Neural progenitor cell (in vitro differentiated cells): ENCODE measurements around the gene ITPRIPL2. TPM values are rescaled to one million over a fixed set of nuclear protein-coding genes. Genes with fewer than 3 reads are reported as not detected.

Source experiments
- DNase-seq: peaks from one replicate; pipeline ENCODE4 v3.0.0-alpha.2; 2016; ENCODE audit warnings: low spot score
- H2AFZ ChIP-seq: fragments of 200-600 bp; sonication (generic); replicated peaks from 2 replicates; pipeline ENCODE4 v1.6.1; 2016; ENCODE audit warnings: antibody characterized with exemption
- H3F3A ChIP-seq: fragments of 200-600 bp; sonication (generic); 2 replicates; pipeline ENCODE4 v1.6.1; 2016; ENCODE audit warnings: antibody characterized with exemption, low read depth
- H3K27ac ChIP-seq: fragments of 200-600 bp; sonication (generic); 2 replicates; pipeline ENCODE4 v1.5.1; 2016; ENCODE audit warnings: mild to moderate bottlenecking
- H3K27me3 ChIP-seq: fragments of 200-600 bp; sonication (generic); 2 replicates; pipeline ENCODE4 v1.6.1; 2016; ENCODE audit warnings: mild to moderate bottlenecking, moderate library complexity
- H3K36me3 ChIP-seq: fragments of 200-600 bp; sonication (generic); 2 replicates; pipeline ENCODE4 v1.5.1; 2016
- H3K4me1 ChIP-seq: fragments of 200-600 bp; sonication (generic); 2 replicates; pipeline ENCODE4 v1.6.1; 2016; ENCODE audit warnings: mixed run types
- H3K4me2 ChIP-seq: fragments of 200-600 bp; sonication (generic); 2 replicates; pipeline ENCODE4 v1.6.1; 2016
- H3K4me3 ChIP-seq: fragments of 200-600 bp; sonication (generic); 2 replicates; pipeline ENCODE4 v1.5.1; 2016
- H3K79me2 ChIP-seq: fragments of 200-600 bp; sonication (generic); 2 replicates; pipeline ENCODE4 v1.6.1; 2016; ENCODE audit warnings: low read depth
- H3K9ac ChIP-seq: fragments of 200-600 bp; sonication (generic); 2 replicates; pipeline ENCODE4 v1.6.1; 2016
- H3K9me3 ChIP-seq: fragments of 200-600 bp; sonication (generic); 2 replicates; pipeline ENCODE4 v1.5.1; 2016; ENCODE audit warnings: low read depth
- H4K20me1 ChIP-seq: fragments of 200-600 bp; sonication (generic); 2 replicates; pipeline ENCODE4 v1.6.1; 2016; ENCODE audit warnings: low read depth
- H3K27ac Mint-ChIP-seq: 3 replicates; pipeline ENCODE4 v1.8.0; 2021; ENCODE audit warnings: mixed read lengths
- H3K27me3 Mint-ChIP-seq: 2 replicates; pipeline ENCODE4 v1.8.0; 2022; ENCODE audit warnings: low read depth, mild to moderate bottlenecking, inconsistent platforms, moderate library complexity, mixed read lengths; ENCODE audit not compliant: insufficient read depth
- H3K36me3 Mint-ChIP-seq: 3 replicates; pipeline ENCODE4 v1.8.0; 2021; ENCODE audit warnings: mixed read lengths
- H3K4me1 Mint-ChIP-seq: 3 replicates; pipeline ENCODE4 v1.8.0; 2021; ENCODE audit warnings: mixed read lengths
- H3K4me3 Mint-ChIP-seq: 3 replicates; pipeline ENCODE4 v1.8.0; 2021; ENCODE audit warnings: mild to moderate bottlenecking, moderate library complexity, mixed read lengths
- H3K9me3 Mint-ChIP-seq: 3 replicates; pipeline ENCODE4 v1.8.0; 2020; ENCODE audit warnings: mixed read lengths
- CTCF ChIP-seq: fragments of 200-600 bp; sonication (generic); IDR thresholded peaks from 2 replicates; pipeline ENCODE4 v1.5.1; 2017; ENCODE audit warnings: antibody characterized with exemption, mild to moderate bottlenecking
- EZH2 ChIP-seq: fragments of 200-600 bp; sonication (generic); IDR thresholded peaks from 2 replicates; pipeline ENCODE4 v1.6.1; 2017; ENCODE audit warnings: antibody characterized with exemption, mild to moderate bottlenecking, moderate library complexity
- EZH2phosphoT487 ChIP-seq: fragments of 200-600 bp; sonication (generic); IDR thresholded peaks from 2 replicates; pipeline ENCODE4 v1.6.1; 2017; ENCODE audit warnings: antibody characterized with exemption
- total RNA-seq: library from RNA; depleted of rRNA; stranded (reverse); fragments of >200 nt; gene quantifications from 2 replicates; pipeline ENCODE4 v1.2.3, GENCODE V29; 2015; ENCODE audit warnings: low replicate concordance

Gene ITPRIPL2
- total RNA-seq, 1 donor from 2014 or later, result 3.7 TPM

DNA sequence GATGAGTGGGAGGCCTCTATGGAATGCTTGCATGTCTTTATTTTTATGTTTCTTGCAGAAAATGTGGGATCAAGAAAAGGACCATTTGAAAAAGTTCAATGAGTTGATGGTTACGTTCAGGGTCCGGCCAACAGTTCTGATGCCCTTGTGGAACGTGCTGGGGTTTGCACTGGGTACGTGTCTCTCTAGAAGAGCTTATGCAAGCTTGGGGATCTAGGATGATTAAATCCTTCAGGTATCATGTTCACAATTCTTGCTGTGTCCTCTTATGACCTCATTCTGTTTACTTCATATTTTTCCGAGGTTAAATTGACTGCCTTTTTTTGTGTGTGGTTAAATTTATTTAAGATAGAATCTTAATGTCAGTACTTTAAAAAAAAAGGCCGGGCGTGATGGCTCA lies 39.9 kb upstream of the ITPRIPL2 start:
- Histone ChIP-seq H3K4me3 (no peak overlapping the region), H2AFZ (no peak overlapping the region), H3K36me3 (no peaks in the 10 kb centered on the region), H3K4me1 (no peaks in the 10 kb centered on the region), H3K9me3 (no peaks in the 10 kb centered on the region), H3K9ac (no peak overlapping the region), H4K20me1 (no peaks in the 10 kb centered on the region), H3F3A (no peaks in the 10 kb centered on the region), H3K27me3 (no peaks in the 10 kb centered on the region), H3K27ac (no peak overlapping the region), H3K4me2 (no peak overlapping the region), H3K79me2 (peaks cover 7% of the 10 kb centered on the region)
- Mint-ChIP-seq H3K4me3 (no peak overlapping the region), H3K4me1 (peaks cover under 1% of the 10 kb centered on the region), H3K9me3 (no peaks in the 10 kb centered on the region), H3K36me3 (peaks cover 22% of the 10 kb centered on the region), H3K27me3 (peaks cover 9% of the 10 kb centered on the region), H3K27ac (no peak overlapping the region)
- no peak for TF ChIP-seq EZH2
- no peak for TF ChIP-seq EZH2phosphoT487
- TF ChIP-seq CTCF, result no peak
- no peak for DNase-seq

GRCh38 chr16:19075511-19075910 lies 38.3 kb upstream of the ITPRIPL2 start:
- H3K9ac ChIP-seq, result no peak overlapping the region
- no peaks in the 10 kb centered on the region for H3K9me3 ChIP-seq
- Mint-ChIP-seq H3K4me1 (no peaks in the 10 kb centered on the region), H3K4me3 (no peak overlapping the region), H3K27ac (no peak overlapping the region), H3K36me3 (peaks cover 32% of the 10 kb centered on the region), H3K9me3 (no peaks in the 10 kb centered on the region), H3K27me3 (peaks cover 7% of the 10 kb centered on the region)
- TF ChIP-seq CTCF (no peak), EZH2phosphoT487 (no peak), EZH2 (no peak)
- H3K4me2 ChIP-seq, result no peak overlapping the region
- no peaks in the 10 kb centered on the region for H3F3A ChIP-seq
- H3K4me1 ChIP-seq, result no peaks in the 10 kb centered on the region
- H2AFZ ChIP-seq, result no peak overlapping the region
- DNase-seq, result no peak
- no peaks in the 10 kb centered on the region for H4K20me1 ChIP-seq
- H3K27ac ChIP-seq, result no peak overlapping the region
- no peaks in the 10 kb centered on the region for H3K79me2 ChIP-seq
- H3K27me3 ChIP-seq, result no peaks in the 10 kb centered on the region
- no peaks in the 10 kb centered on the region for H3K36me3 ChIP-seq
- no peak overlapping the region for H3K4me3 ChIP-seq

DNA sequence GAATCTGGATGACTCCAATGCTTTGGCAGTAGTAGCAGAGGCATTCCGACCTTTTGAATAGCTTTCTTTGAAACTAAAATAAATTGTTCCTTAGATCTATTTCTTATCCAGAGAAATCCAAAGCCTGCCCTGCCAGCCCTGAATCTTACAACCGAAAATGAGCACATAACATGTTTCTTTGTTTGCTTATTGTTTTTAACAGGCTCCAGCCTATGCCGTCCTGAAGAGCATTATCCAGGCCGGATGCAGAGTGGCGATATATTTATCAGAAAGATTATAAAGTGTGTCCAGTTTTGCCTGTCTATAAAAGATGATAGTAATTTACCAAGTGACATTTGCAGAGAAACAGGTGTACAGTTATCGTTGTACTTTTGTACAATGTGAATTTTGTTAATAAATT lies 35.9 kb upstream of the ITPRIPL2 start:
- Mint-ChIP-seq H3K4me3 (no peak overlapping the region), H3K4me1 (no peaks in the 10 kb centered on the region), H3K36me3 (peaks cover 38% of the 10 kb centered on the region), H3K9me3 (no peaks in the 10 kb centered on the region), H3K27me3 (peaks cover 7% of the 10 kb centered on the region), H3K27ac (no peak overlapping the region)
- no peaks in the 10 kb centered on the region for H3K9me3 ChIP-seq
- H4K20me1 ChIP-seq, result no peaks in the 10 kb centered on the region
- H3K4me3 ChIP-seq, result no peak overlapping the region
- H3K4me1 ChIP-seq, result no peaks in the 10 kb centered on the region
- no peak overlapping the region for H3K4me2 ChIP-seq
- no peaks in the 10 kb centered on the region for H3F3A ChIP-seq
- H3K27me3 ChIP-seq, result no peaks in the 10 kb centered on the region
- DNase-seq, result no peak
- no peak overlapping the region for H3K27ac ChIP-seq
- no peaks in the 10 kb centered on the region for H3K79me2 ChIP-seq
- H2AFZ ChIP-seq, result no peak overlapping the region
- H3K9ac ChIP-seq, result no peak overlapping the region
- H3K36me3 ChIP-seq, result peaks cover 8% of the 10 kb centered on the region
- TF ChIP-seq EZH2 (no peak), EZH2phosphoT487 (no peak), CTCF (no peak)

- DNase-seq, result no peak
- H3K4me3 Mint-ChIP-seq, result no peak overlapping the region
- Histone ChIP-seq H2AFZ (no peak overlapping the region), H3K4me2 (no peak overlapping the region), H4K20me1 (no peaks in the 10 kb centered on the region), H3K4me1 (no peaks in the 10 kb centered on the region), H3K9ac (no peak overlapping the region), H3K4me3 (no peak overlapping the region), H3K27ac (no peak overlapping the region), H3K79me2 (no peaks in the 10 kb centered on the region), H3K36me3 (peaks cover 8% of the 10 kb centered on the region), H3K27me3 (peaks cover 24% of the 10 kb centered on the region), H3F3A (no peaks in the 10 kb centered on the region), H3K9me3 (no peaks in the 10 kb centered on the region)
- no peaks in the 10 kb centered on the region for H3K9me3 Mint-ChIP-seq
- H3K36me3 Mint-ChIP-seq, result peaks cover 24% of the 10 kb centered on the region
- TF ChIP-seq EZH2phosphoT487 (no peak), EZH2 (no peak), CTCF (no peak)
- H3K27me3 Mint-ChIP-seq, result peaks cover 3% of the 10 kb centered on the region
- no peak overlapping the region for H3K27ac Mint-ChIP-seq
- peaks cover 2% of the 10 kb centered on the region for H3K4me1 Mint-ChIP-seq
Observed at GRCh38 chr16:19083670-19084069, 30.1 kb upstream of the ITPRIPL2 start.
